ENCODE measurements around the gene HAPLN1.

The HAPLN1 gene

GRCh38 chr5:83633285-83633684 is 87.4 kb downstream of the HAPLN1 start:
- no peak for DNase-seq

DNA sequence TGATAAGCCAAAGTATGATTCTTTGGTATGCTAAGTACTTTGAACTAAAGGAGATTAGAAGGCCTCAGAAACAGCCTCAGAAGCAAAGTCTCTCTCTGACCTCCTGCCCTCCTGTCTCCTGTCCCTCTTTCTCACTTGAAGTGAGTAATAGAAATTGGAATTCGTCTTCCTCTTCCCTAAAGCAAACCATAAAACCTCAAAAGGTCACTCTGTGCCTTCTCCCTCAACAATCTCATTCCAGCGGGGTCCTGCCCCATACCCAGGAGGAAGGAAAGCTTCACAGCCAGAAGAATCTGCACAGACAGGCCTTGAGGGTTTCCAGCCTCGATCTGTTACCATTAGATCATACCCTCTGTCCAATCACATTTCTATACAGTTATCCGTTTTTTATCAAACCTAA is 87.8 kb downstream of the HAPLN1 start:
- no peak for DNase-seq

DNA sequence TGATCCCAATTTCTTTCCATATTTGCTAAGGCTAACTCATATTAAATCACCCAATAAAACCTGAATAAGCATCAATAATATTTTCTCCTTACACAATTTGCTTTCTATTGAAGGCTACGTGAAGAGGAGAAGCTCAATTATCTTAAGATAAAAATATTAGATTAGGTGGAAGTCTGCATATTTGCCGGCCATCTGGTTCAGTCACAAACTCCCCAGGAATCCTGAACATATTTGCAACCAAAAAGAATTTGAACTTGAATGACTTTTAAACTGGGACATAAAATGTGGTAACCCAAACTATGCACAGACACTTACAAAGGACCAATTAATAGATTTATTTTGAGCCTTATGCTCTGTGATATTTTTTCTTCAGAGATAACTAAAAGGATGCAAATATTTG is 92.3 kb downstream of the HAPLN1 start:
- DNase-seq = no peak

DNA sequence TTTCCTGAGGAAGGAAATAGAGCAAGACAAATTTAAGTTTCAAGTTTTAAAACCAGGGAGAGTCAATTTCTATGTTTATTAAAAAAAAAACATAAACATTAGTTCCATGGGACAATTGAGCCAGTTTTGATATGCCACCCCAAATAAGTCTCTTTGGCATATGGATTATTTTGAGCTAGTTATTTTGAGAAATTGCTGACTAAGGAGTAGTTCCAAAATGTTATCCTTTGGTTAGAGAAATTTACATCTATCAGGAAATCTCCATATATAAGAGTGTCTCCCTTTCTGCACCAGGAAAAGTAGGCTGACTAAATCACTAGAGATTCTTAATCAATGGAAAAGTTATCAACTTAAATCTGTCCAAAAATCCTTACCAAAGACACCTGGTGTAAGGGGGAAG is 105.8 kb downstream of the HAPLN1 start:
- no peak for DNase-seq

DNA sequence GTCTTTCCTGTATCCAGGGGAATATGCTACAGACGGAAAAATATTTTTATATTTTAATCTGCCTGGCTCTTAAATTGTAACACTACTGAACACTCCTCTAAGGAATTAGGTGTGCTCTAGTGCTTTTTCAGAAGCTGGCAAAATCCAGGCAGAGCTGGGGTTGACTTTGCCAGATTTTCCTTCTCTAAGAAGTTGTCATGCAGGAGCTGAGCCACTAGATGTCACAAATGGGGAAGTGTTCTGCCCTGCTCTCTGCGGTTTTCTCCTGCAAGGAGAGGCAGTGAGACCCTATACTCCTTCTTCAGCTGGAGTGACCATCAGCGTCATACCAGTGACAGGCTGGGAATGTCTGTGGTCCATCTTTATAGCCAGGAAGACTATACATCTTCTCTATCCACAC is 112.5 kb downstream of the HAPLN1 start:
- no peak for DNase-seq

- DNase-seq = no peak
Measured at GRCh38 chr5:83595217-83595616, 125.4 kb downstream of the HAPLN1 start.

DNA sequence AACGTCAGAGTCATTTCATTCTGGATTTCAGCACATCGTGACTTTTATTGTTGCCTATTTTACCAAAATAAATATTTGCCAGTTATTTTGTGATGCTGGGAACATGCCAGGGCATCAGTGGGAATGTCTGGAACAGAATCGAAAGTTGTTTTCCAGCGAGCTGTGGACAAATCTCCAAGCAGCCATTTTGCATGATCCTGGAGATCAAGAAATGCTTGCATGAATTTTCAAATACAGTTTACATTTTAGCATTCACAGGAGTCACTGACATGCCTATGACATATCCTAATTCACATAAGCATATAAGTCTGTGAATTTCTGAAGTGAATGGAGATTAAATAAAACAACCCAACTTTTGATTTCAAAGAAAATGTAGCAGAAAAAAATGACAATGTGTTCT is 129.7 kb downstream of the HAPLN1 start:
- no peak for DNase-seq

DNA sequence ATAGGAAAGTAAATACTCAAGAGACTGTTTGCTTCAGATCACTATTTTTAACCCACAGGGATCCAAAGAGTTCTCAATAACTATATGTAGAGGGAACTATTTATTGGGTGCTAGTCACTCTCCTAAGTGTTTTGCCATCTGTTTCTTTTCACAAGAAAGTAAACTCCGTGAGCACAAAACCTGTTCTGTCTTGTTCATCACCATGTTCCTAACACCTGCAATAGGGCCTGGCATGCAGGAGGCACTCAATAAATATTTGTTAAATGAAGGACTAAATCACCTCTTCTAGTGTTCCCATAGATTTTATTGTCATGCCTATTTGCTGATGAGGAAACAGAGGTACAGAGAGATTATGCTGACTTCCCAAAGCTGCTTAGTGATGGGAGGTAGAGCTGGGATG is 130.9 kb downstream of the HAPLN1 start:
- peak; percentile 97 for DNase-seq

Measured in NCI-H1417 treated with DMSO at 0.1 percent for 48 hours (cell line).